K562 (cell line): ENCODE data around the gene B3GALT5.

Experiments used
- CTCF ChIP-seq, 3 experiments: IDR thresholded peaks in 2 of 3; conservative IDR thresholded peaks in 1 of 3; 2 replicates each; pipeline ENCODE4 v1.5.1; 2011 to 2012; ENCODE audit warnings: low read length in 3 of 3, mild to moderate bottlenecking in 3 of 3, control low read depth in 2 of 3, improper control_type of control experiment in 1 of 3, inconsistent platforms in 1 of 3, low read depth in 1 of 3, mixed read lengths in 1 of 3, moderate library complexity in 1 of 3; ENCODE audit not compliant: insufficient read depth in 2 of 3
- MAFF ChIP-seq: IDR thresholded peaks from 2 replicates; pipeline ENCODE4 v1.6.1; 2012; ENCODE audit warnings: low read length, improper control_type of control experiment
- NFXL1 ChIP-seq: fragments of 450-650 bp; formaldehyde crosslinking; IDR thresholded peaks from 2 replicates; pipeline ENCODE4 v1.4.0; 2021; ENCODE audit warnings: mild to moderate bottlenecking
- PCBP2 ChIP-seq: fragments of 200-400 bp; formaldehyde crosslinking; IDR thresholded peaks from 2 replicates; pipeline ENCODE4 v1.6.1; 2018; ENCODE audit warnings: low read length, low read depth, mild to moderate bottlenecking, moderate library complexity; ENCODE audit not compliant: poor library complexity, severe bottlenecking
- POLR2AphosphoS5 ChIP-seq: IDR thresholded peaks from 2 replicates; pipeline ENCODE4 v1.6.1; 2011; ENCODE audit warnings: mild to moderate bottlenecking, low read depth, low read length, moderate library complexity; ENCODE audit not compliant: control insufficient read depth, insufficient read depth

GRCh38 chr21:39705849-39706248 lies 93.1 kb downstream of the B3GALT5 start:
- TF ChIP-seq MAFF = no peak
- no peak for TF ChIP-seq POLR2AphosphoS5
- peak in 1 of 3 experiments; percentile 27; a peak in 1 of 6 replicates for TF ChIP-seq CTCF (IDR thresholded peaks at IDR 0.05 in 2 of 3, conservative IDR thresholded peaks at IDR 0.05 in 1 of 3; ENCODE audit: insufficient read depth in 2 of 3, low read depth in 1 of 3, low read length in 3 of 3)
- TF ChIP-seq PCBP2 = no peak
- no peak for TF ChIP-seq NFXL1
